ENCODE results near the gene TRIM71.
A peak's percentile ranks its signal among the peaks of the same experiment; 100 is the strongest.
"Not testable (repeated sequence)": the region's sequence is repeated elsewhere in the genome, so short reads cannot be mapped to it uniquely, and the experiment has no call there.

The TRIM71 gene

GRCh38 chr3:32819551-32820348 lies 2.0 kb downstream of the TRIM71 start:
- Histone ChIP-seq H3K36me3 (ENCODE audit: control insufficient read depth, insufficient read depth, low read length) (peaks cover 5% of the 10 kb centered on the region), H3K4me3 (ENCODE audit: insufficient read depth, low read depth, low read length) (peak overlapping the region; percentile 67), H3K9me3 (ENCODE audit: control insufficient read depth, low read length) (no peaks in the 10 kb centered on the region), H3K27me3 (ENCODE audit: control insufficient read depth, insufficient read depth, low read length, poor library complexity, severe bottlenecking) (no peaks in the 10 kb centered on the region), H3K4me1 (ENCODE audit: control insufficient read depth, insufficient read depth, low read length) (peaks cover 17% of the 10 kb centered on the region), H3K27ac (ENCODE audit: insufficient read depth, low read depth, low read length, poor library complexity, severe bottlenecking) (peak overlapping the region; percentile 99)
- 0 to 1% methylated on average over 41 of the region's 41 CpGs for WGBS, 2 experiments

GRCh38 chr3:32820430-32820829 lies 2.6 kb downstream of the TRIM71 start:
- Histone ChIP-seq H3K4me3 (ENCODE audit: insufficient read depth, low read depth, low read length) (peak overlapping the region; percentile 67), H3K9me3 (ENCODE audit: control insufficient read depth, low read length) (no peaks in the 10 kb centered on the region), H3K27ac (ENCODE audit: insufficient read depth, low read depth, low read length, poor library complexity, severe bottlenecking) (no peak overlapping the region), H3K36me3 (ENCODE audit: control insufficient read depth, insufficient read depth, low read length) (peaks cover 5% of the 10 kb centered on the region), H3K4me1 (ENCODE audit: control insufficient read depth, insufficient read depth, low read length) (peaks cover 15% of the 10 kb centered on the region), H3K27me3 (ENCODE audit: control insufficient read depth, insufficient read depth, low read length, poor library complexity, severe bottlenecking) (no peaks in the 10 kb centered on the region)
- 0 to 3% methylated on average over 1 to 2 of the region's 2 CpGs for WGBS, 2 experiments

GRCh38 chr3:32820971-32821685 lies 3.3 kb downstream of the TRIM71 start:
- Histone ChIP-seq H3K36me3 (ENCODE audit: control insufficient read depth, insufficient read depth, low read length) (peaks cover 5% of the 10 kb centered on the region), H3K4me1 (ENCODE audit: control insufficient read depth, insufficient read depth, low read length) (peaks cover 19% of the 10 kb centered on the region), H3K4me3 (ENCODE audit: insufficient read depth, low read depth, low read length) (peak overlapping the region; percentile 67), H3K9me3 (ENCODE audit: control insufficient read depth, low read length) (no peaks in the 10 kb centered on the region), H3K27ac (ENCODE audit: insufficient read depth, low read depth, low read length, poor library complexity, severe bottlenecking) (no peak overlapping the region), H3K27me3 (ENCODE audit: control insufficient read depth, insufficient read depth, low read length, poor library complexity, severe bottlenecking) (no peaks in the 10 kb centered on the region)
- 1 to 3% methylated on average over 11 to 12 of the region's 12 CpGs for WGBS, 2 experiments

GRCh38 chr3:32821686-32822296 lies 4.0 kb downstream of the TRIM71 start:
- Histone ChIP-seq H3K4me1 (ENCODE audit: control insufficient read depth, insufficient read depth, low read length) (peaks cover 23% of the 10 kb centered on the region), H3K4me3 (ENCODE audit: insufficient read depth, low read depth, low read length) (peak overlapping the region; percentile 67), H3K27me3 (ENCODE audit: control insufficient read depth, insufficient read depth, low read length, poor library complexity, severe bottlenecking) (no peaks in the 10 kb centered on the region), H3K27ac (ENCODE audit: insufficient read depth, low read depth, low read length, poor library complexity, severe bottlenecking) (peak overlapping the region; percentile 62), H3K9me3 (ENCODE audit: control insufficient read depth, low read length) (no peaks in the 10 kb centered on the region), H3K36me3 (ENCODE audit: control insufficient read depth, insufficient read depth, low read length) (peaks cover 5% of the 10 kb centered on the region)
- WGBS, 2 experiments: 1% methylated on average over 44 of the region's 44 CpGs

GRCh38 chr3:32822609-32823498 lies 5.1 kb downstream of the TRIM71 start:
- Histone ChIP-seq H3K9me3 (ENCODE audit: control insufficient read depth, low read length) (no peaks in the 10 kb centered on the region), H3K4me1 (ENCODE audit: control insufficient read depth, insufficient read depth, low read length) (peaks cover 24% of the 10 kb centered on the region), H3K36me3 (ENCODE audit: control insufficient read depth, insufficient read depth, low read length) (peaks cover 5% of the 10 kb centered on the region), H3K27me3 (ENCODE audit: control insufficient read depth, insufficient read depth, low read length, poor library complexity, severe bottlenecking) (no peaks in the 10 kb centered on the region), H3K27ac (ENCODE audit: insufficient read depth, low read depth, low read length, poor library complexity, severe bottlenecking) (no peak overlapping the region), H3K4me3 (ENCODE audit: insufficient read depth, low read depth, low read length) (peak overlapping the region; percentile 67)
- WGBS, 2 experiments: 8 to 57% methylated on average over 1 to 3 of the region's 5 CpGs

- 89% methylated on average over 21 of the region's 21 CpGs for WGBS, 2 experiments
- H3K36me3 ChIP-seq (ENCODE audit: control insufficient read depth, insufficient read depth, low read length); H3K4me3 ChIP-seq (ENCODE audit: insufficient read depth, low read depth, low read length); H3K27me3 ChIP-seq (ENCODE audit: control insufficient read depth, insufficient read depth, low read length, poor library complexity, severe bottlenecking); H3K27ac ChIP-seq (ENCODE audit: insufficient read depth, low read depth, low read length, poor library complexity, severe bottlenecking); H3K9me3 ChIP-seq (ENCODE audit: control insufficient read depth, low read length): not testable (repeated sequence)
- peaks cover 29% of the 10 kb centered on the region for H3K4me1 ChIP-seq (ENCODE audit: control insufficient read depth, insufficient read depth, low read length)
Measured at GRCh38 chr3:32823641-32824184, 5.9 kb downstream of the TRIM71 start.

- WGBS, 2 experiments: 76 to 82% methylated on average over 12 of the region's 12 CpGs
- Histone ChIP-seq H3K4me3 (ENCODE audit: insufficient read depth, low read depth, low read length) (no peak overlapping the region), H3K9me3 (ENCODE audit: control insufficient read depth, low read length) (no peaks in the 10 kb centered on the region), H3K4me1 (ENCODE audit: control insufficient read depth, insufficient read depth, low read length) (peaks cover 29% of the 10 kb centered on the region), H3K27ac (ENCODE audit: insufficient read depth, low read depth, low read length, poor library complexity, severe bottlenecking) (no peak overlapping the region), H3K27me3 (ENCODE audit: control insufficient read depth, insufficient read depth, low read length, poor library complexity, severe bottlenecking) (no peaks in the 10 kb centered on the region), H3K36me3 (ENCODE audit: control insufficient read depth, insufficient read depth, low read length) (no peaks in the 10 kb centered on the region)
Measured at GRCh38 chr3:32825601-32826375, 8.0 kb downstream of the TRIM71 start.

GRCh38 chr3:32831062-32831461 lies 13.3 kb downstream of the TRIM71 start:
- H3K4me3 ChIP-seq (ENCODE audit: insufficient read depth, low read depth, low read length): no peak overlapping the region
- H3K27ac ChIP-seq (ENCODE audit: insufficient read depth, low read depth, low read length, poor library complexity, severe bottlenecking): no peak overlapping the region
- WGBS, 2 experiments: 87% methylated on average over 4 of the region's 4 CpGs
- H3K27me3 ChIP-seq (ENCODE audit: control insufficient read depth, insufficient read depth, low read length, poor library complexity, severe bottlenecking): no peaks in the 10 kb centered on the region
- H3K36me3 ChIP-seq (ENCODE audit: control insufficient read depth, insufficient read depth, low read length): no peaks in the 10 kb centered on the region
- H3K4me1 ChIP-seq (ENCODE audit: control insufficient read depth, insufficient read depth, low read length): peaks cover 42% of the 10 kb centered on the region
- no peaks in the 10 kb centered on the region for H3K9me3 ChIP-seq (ENCODE audit: control insufficient read depth, low read length)

- no peaks in the 10 kb centered on the region for H3K36me3 ChIP-seq (ENCODE audit: control insufficient read depth, insufficient read depth, low read length)
- peaks cover 44% of the 10 kb centered on the region for H3K4me1 ChIP-seq (ENCODE audit: control insufficient read depth, insufficient read depth, low read length)
- H3K27me3 ChIP-seq (ENCODE audit: control insufficient read depth, insufficient read depth, low read length, poor library complexity, severe bottlenecking): no peaks in the 10 kb centered on the region
- H3K27ac ChIP-seq (ENCODE audit: insufficient read depth, low read depth, low read length, poor library complexity, severe bottlenecking): no peak overlapping the region
- H3K9me3 ChIP-seq (ENCODE audit: control insufficient read depth, low read length): no peaks in the 10 kb centered on the region
- WGBS, 2 experiments: 89 to 96% methylated on average over 2 of the region's 2 CpGs
- no peak overlapping the region for H3K4me3 ChIP-seq (ENCODE audit: insufficient read depth, low read depth, low read length)
Measured at GRCh38 chr3:32831791-32832190, 14.0 kb downstream of the TRIM71 start.

Data from ectodermal cell (in vitro differentiated cells).